ENCODE measurements around the gene ERRFI1.
"Not testable (repeated sequence)": the region's sequence is repeated elsewhere in the genome, so short reads cannot be mapped to it uniquely, and the experiment has no call there.

Gene ERRFI1

DNA sequence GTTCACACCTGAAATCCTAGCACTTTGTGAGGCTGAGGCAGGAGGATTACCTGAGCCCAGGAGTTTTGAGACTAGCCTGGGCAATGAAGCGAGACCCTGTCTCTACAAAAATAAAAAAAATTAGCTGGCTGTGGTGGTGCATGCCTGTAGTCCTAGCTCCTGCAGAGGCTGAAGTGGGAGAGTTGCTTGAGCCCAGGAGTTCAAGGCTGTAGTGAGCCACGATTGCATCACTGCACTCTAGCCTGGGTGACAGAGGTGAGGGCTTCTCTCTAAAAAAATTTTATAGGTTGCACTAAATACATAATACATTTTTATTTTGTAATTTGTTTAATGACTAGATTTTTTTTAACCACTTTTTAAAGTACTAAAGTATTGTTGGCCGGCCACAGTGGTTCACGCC lies 58.5 kb downstream of the ERRFI1 start:
- no peak for DNase-seq

DNA sequence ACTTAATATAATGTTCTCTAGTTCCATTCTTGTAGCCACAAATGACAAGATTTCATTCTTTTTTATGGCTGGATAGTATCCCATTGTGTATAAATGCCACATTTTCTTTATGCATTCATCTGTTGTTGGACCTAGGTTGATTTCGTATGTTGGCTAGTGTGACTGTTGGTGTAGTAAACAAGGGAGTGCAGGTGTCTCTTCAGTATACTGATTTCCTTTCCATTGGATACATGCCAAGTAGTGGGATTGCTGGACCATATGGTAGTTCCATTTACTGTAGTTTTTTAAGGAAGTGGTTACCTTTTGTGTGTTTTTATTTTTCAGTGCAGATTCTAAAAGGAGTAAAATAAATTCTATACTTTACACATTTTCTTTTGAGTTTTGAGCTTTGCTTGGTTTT lies 58.9 kb downstream of the ERRFI1 start:
- no peak for DNase-seq

DNA sequence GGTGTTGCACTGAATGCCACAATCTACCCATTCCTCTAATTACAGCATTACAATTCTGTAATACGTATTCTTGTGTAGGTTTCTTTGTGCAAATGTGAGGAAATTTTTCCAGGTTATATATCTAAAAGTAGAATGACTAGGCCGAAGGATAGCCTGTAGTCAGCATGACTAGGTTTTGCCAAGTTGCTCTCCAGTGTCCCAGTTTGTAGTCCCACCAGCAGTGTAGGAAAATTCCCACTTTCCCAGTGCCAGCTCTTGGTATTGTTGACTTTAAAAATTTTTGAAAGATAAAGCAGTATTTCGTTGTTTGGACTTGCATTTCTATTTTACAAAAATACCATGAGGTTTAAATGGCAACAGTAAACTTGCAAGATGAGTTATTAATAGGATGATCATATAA lies 61.6 kb downstream of the ERRFI1 start:
- DNase-seq = no peak

GRCh38 chr1:7963841-7964240 lies 62.3 kb downstream of the ERRFI1 start:
- DNase-seq = not testable (repeated sequence)

DNA sequence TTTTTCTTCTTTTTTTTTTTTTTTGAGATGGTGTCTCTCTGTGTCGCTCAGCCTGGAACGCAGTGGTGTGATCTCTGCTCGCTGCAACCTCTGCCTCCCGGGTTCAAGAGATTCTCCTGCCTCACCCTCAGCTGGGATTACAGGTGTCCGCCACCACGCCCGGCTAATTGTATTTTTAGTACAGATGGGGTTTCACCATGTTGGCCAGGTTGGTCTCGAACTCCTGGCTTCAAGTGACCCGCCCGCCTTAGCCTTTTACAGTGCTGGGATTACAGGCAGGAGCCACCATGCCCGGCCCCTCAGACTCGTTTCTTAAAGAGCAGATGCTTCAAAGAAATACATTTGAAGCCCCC lies 62.8 kb downstream of the ERRFI1 start:
- not testable (repeated sequence) for DNase-seq

DNA sequence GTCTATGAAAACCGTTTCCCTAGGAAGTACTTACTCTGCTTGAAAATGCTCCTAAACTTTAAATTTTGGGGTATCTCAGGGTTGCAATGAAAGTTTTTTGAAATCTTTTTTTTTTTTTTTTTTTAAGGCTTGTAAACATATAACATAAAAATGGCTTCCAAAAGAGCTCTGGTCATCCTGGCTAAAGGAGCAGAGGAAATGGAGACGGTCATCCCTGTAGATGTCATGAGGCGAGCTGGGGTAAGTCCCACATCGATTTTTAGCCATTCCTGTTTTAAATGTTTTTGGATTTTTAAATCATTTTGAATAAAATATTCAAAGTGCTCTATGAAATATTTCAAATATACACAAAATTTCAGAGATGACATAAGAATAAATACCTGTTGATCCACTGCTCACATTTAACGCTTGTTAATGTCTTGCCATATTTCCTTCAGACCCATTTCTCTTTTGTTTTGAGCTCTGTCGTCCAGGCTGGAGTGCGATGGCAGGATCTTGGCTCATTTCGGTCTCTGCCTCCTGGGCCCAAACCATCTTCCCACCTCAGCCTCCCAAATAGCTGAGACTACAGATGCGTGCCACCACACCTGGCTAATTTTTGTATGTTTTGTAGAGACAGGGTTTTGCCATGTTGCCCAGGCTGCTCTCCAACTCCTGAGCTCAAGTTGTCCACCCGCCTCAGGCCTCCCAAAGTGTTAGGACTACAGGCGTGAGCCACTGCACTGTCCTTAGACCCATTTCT lies 63.3 kb downstream of the ERRFI1 start:
- no peak for DNase-seq

GRCh38 chr1:7962014-7962335 lies 64.1 kb downstream of the ERRFI1 start:
- no peak for DNase-seq
